Kidney capillary endothelial cell (primary cell): ENCODE measurements around the gene ARF5.

Source experiments
- DNase-seq: peaks from one replicate; pipeline ENCODE4 v3.0.0-alpha.2; 2018; ENCODE audit warnings: low spot score

Gene ARF5

GRCh38 chr7:127588697-127589482 lies 679 bp downstream of the ARF5 start:
- peak; percentile 27 for DNase-seq

GRCh38 chr7:127589896-127590295 lies 1.7 kb downstream of the ARF5 start:
- DNase-seq = no peak

GRCh38 chr7:127591189-127591588 lies 3.0 kb downstream of the ARF5 start:
- DNase-seq = no peak

- DNase-seq = no peak
Measured at GRCh38 chr7:127591591-127591990, 3.4 kb downstream of the ARF5 start.

- no peak for DNase-seq
Measured at GRCh38 chr7:127592550-127592949, 4.3 kb downstream of the ARF5 start.

- no peak for DNase-seq
Measured at GRCh38 chr7:127594490-127594889, 6.3 kb downstream of the ARF5 start.

- DNase-seq = no peak
Measured at GRCh38 chr7:127595737-127596136, 7.5 kb downstream of the ARF5 start.

- DNase-seq = no peak
Measured at GRCh38 chr7:127598318-127598717, 10.1 kb downstream of the ARF5 start.

- DNase-seq = no peak
Measured at GRCh38 chr7:127600885-127601284, 12.7 kb downstream of the ARF5 start.

- no peak for DNase-seq
Measured at GRCh38 chr7:127608446-127608845, 20.2 kb downstream of the ARF5 start.

GRCh38 chr7:127609297-127609696 lies 21.1 kb downstream of the ARF5 start:
- no peak for DNase-seq

GRCh38 chr7:127612263-127612662 lies 24.1 kb downstream of the ARF5 start:
- no peak for DNase-seq

- no peak for DNase-seq
Measured at GRCh38 chr7:127616724-127617123, 28.5 kb downstream of the ARF5 start.

GRCh38 chr7:127618042-127618441 lies 29.8 kb downstream of the ARF5 start, which contains the start of gene PAX4:
PAX4 (minus strand) TSS chr7:127618142; CDS start chr7:127615928, 2,214 bp downstream.
- no peak for DNase-seq

GRCh38 chr7:127618775-127619174 lies 30.6 kb downstream of the ARF5 start:
- DNase-seq = no peak

- no peak for DNase-seq
Measured at GRCh38 chr7:127619681-127620405, 31.6 kb downstream of the ARF5 start.

- no peak for DNase-seq
Measured at GRCh38 chr7:127620406-127621233, 32.4 kb downstream of the ARF5 start.

GRCh38 chr7:127625331-127625730 lies 37.1 kb downstream of the ARF5 start:
- no peak for DNase-seq

GRCh38 chr7:127628445-127628844 lies 40.2 kb downstream of the ARF5 start:
- no peak for DNase-seq

- no peak for DNase-seq
Measured at GRCh38 chr7:127629268-127629854, 41.1 kb downstream of the ARF5 start.

GRCh38 chr7:127632276-127632910 lies 44.2 kb downstream of the ARF5 start:
- DNase-seq = no peak
